Mucosa of descending colon (tissue), 3 donors: Measurements from ENCODE around the gene SMPD1. TPM values are rescaled to one million over a fixed set of nuclear protein-coding genes. Genes with fewer than 3 reads are reported as not detected.

Experiments used
- ATAC-seq: fragments of 200-7000 bp; cut with Tn5 transposase; one replicate; pipeline ENCODE4 v1.9.1; 2020; ENCODE audit warnings: mild to moderate bottlenecking, moderate library complexity
- DNase-seq, 3 donors: peaks; one replicate each; pipeline ENCODE4 v3.0.0-alpha.2; 2020
- H3K36me3 ChIP-seq: fragments of 200-600 bp; one replicate; pipeline ENCODE4 v1.8.0; 2021; ENCODE audit warnings: low read depth, mild to moderate bottlenecking
- H3K4me1 ChIP-seq: fragments of 200-600 bp; one replicate; pipeline ENCODE4 v1.8.0; 2021; ENCODE audit warnings: low read depth, mild to moderate bottlenecking
- H3K4me3 ChIP-seq: fragments of 200-600 bp; one replicate; pipeline ENCODE4 v1.8.0; 2021; ENCODE audit warnings: mild to moderate bottlenecking
- H3K9me3 ChIP-seq: fragments of 200-600 bp; one replicate; pipeline ENCODE4 v1.8.0; 2021; ENCODE audit warnings: mild to moderate bottlenecking
- intact Hi-C, 2 donors: fragments of 100-400 bp; cut with DNase I in 1 of 2; cut with micrococcal nuclease in 1 of 2; formaldehyde crosslinking; loops; one replicate each; pipeline versions ENCODE4 v1.11.0 to v1.11.1; 2022; cut with DNase I, micrococcal nuclease
- total RNA-seq, 3 donors: library from RNA; stranded (reverse); fragmentation: NEBNext Ultra II Directional in 2 of 3; extraction: Animal tissue kit (Norgen Biotek cat#: 25700) in 2 of 3; gene quantifications; one replicate each; pipeline versions ENCODE4 v1.2.1 to v1.2.4, GENCODE V29; 2021 to 2023
- TF ChIP-seq, protein P1 (sequence below): fragments of 200-600 bp; IDR thresholded peaks from one replicate; pipeline ENCODE4 v1.8.0; 2022; ENCODE audit warnings: antibody characterized with exemption, mild to moderate bottlenecking
- donor health status: DM: no; HTN: no; CAD: no; lungs with moderate emphysema.
- donor health status: DM: no; HTN: no; CAD: no.
- donor health status: DM: no; HTN: yes; CAD: no.

SMPD1 gene
- total RNA-seq, 3 donors from 2014 or later: 45.3 to 86.6 (median 62.0) TPM

DNA sequence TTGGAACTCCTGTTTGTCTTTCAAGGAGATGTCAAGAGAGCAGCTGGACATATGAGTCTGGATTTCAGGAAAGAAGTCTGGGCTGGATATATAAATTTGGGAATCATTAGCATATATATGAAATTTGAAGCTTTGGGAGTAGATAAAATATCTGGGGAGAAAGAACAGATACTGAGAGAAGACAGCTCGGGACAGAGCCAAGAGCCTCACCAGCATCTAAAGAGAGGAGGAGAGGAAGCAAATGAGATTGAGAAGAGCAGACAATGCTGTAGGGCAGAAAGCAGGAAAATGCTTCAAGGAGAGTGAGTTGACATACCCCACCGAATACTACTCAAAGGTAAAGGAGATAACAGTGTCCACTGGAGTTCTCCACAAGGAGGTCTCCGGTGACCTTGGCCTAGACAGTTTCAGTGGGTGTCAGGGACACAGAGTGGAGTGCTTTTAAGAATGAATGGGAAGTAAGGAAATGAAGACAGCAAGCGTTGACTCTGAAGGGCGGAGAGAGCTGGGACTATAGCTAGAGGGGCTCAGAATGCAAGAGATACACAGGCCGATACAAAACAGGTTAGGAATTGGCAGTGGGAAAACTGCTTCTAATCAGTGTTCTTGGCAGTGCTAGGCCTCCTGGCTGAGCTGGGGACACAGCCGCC is 27.8 kb downstream of the SMPD1 start:
- Histone ChIP-seq H3K9me3 (no peaks in the 10 kb centered on the region), H3K36me3 (no peaks in the 10 kb centered on the region), H3K4me3 (no peak overlapping the region), H3K4me1 (no peaks in the 10 kb centered on the region)
- DNase-seq (no peak), ATAC-seq (no peak)
- TF ChIP-seq, protein P1, sequence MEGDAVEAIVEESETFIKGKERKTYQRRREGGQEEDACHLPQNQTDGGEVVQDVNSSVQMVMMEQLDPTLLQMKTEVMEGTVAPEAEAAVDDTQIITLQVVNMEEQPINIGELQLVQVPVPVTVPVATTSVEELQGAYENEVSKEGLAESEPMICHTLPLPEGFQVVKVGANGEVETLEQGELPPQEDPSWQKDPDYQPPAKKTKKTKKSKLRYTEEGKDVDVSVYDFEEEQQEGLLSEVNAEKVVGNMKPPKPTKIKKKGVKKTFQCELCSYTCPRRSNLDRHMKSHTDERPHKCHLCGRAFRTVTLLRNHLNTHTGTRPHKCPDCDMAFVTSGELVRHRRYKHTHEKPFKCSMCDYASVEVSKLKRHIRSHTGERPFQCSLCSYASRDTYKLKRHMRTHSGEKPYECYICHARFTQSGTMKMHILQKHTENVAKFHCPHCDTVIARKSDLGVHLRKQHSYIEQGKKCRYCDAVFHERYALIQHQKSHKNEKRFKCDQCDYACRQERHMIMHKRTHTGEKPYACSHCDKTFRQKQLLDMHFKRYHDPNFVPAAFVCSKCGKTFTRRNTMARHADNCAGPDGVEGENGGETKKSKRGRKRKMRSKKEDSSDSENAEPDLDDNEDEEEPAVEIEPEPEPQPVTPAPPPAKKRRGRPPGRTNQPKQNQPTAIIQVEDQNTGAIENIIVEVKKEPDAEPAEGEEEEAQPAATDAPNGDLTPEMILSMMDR: no peak
- intact Hi-C loops: no loop called here

DNA sequence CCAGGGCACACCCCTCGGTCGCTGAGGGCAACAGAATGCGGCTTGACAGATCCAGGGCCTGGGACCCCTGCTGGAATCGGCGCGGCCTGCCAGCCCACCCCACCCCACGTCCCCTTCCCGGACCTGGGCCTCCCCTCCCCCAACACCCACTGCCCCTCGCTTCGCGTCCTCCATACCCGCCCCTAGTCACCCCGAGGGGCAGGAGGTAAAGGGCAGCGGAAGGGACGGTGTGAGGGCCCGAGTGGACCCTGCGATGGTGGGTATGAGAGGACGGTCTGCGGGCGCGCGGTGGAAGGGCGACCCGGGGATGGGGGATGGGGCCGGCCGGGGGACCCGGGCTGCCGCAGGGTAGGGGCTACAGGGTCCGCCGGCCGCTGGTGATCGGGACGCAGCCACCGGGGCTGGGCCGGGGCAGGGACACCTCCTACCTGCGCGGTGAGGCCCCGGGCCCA is 28.3 kb downstream of the SMPD1 start:
- Histone ChIP-seq H3K4me3 (peak overlapping the region; percentile 67), H3K9me3 (no peaks in the 10 kb centered on the region), H3K4me1 (no peaks in the 10 kb centered on the region), H3K36me3 (no peaks in the 10 kb centered on the region)
- DNase-seq (peak in 2 of 3 donors; percentile 27 to 49), ATAC-seq (peak; percentile 42)
- TF ChIP-seq, protein P1: no peak
- intact Hi-C loops: no loop called here

DNA sequence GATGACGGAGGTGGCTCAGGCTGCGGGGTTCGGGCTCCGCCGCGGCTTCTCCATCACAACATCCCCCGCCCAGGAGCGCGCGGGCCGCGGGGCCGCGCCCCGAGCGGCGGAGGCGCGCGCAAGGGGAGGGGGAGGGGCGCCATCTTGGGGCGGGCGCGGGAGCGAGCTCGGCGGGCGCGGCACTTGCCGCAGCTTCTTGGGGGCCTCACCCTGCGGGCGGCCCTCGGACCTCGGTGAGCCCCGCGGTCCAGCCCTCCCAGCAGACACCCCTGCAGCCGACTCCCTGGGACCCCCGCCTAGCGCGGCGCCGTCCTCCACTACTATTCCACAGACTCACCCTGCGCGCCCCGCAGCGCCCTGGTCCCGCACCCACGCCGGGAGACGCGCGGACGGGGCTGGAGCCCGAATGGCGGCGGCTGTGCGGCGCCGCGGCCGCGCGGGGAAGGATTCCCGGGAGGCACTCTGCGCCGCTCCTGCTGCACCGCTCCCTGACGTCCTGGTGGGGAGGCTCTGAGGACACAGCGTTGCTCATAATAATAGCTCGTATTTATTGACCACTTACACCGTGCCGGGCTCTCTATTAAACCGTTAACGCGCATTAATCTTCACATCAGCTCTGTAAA is 28.8 kb downstream of the SMPD1 start, which contains the start of gene APBB1:
APBB1 (minus strand) TSS at position 86 of the 623 bp plus-strand sequence. CDS start 7,747 bp downstream, outside the sequence.
- ATAC-seq (peak; percentile 96), DNase-seq (peak in 2 of 3 donors; percentile 78 to 81)
- peak within 1 kb of the TSS; percentile 67 for H3K4me3 ChIP-seq
- no peaks in the 10 kb centered on the region for H3K9me3 ChIP-seq
- H3K4me1 ChIP-seq: no peaks in the 10 kb centered on the region
- TF ChIP-seq, protein P1: no peak
- H3K36me3 ChIP-seq: no peaks in the 10 kb centered on the region
- intact Hi-C loops: no loop called here

DNA sequence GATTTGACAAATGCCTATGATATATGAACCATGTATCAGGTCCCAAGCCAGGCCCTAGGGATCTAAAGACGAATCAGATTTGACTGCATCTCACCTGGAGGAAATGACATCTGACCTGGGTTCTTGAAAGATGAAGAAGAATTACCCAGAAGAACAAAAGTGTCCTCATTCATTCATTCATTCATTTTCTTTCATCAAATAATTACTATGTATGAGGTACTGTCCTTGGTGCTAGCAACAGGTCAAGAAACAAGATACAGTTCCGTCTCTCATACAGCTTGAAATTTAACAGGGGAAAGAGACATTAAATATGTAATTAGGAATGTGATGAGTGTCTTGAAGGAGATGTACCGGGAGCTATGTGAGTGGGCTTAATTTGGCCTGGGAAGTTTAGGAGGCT is 30.4 kb downstream of the SMPD1 start:
- DNase-seq: no peak
- H3K4me1 ChIP-seq: no peaks in the 10 kb centered on the region
- no peaks in the 10 kb centered on the region for H3K9me3 ChIP-seq
- H3K36me3 ChIP-seq: no peaks in the 10 kb centered on the region
- TF ChIP-seq, protein P1: no peak
- no peak overlapping the region for H3K4me3 ChIP-seq
- ATAC-seq: no peak
- intact Hi-C loops: no loop called here

DNA sequence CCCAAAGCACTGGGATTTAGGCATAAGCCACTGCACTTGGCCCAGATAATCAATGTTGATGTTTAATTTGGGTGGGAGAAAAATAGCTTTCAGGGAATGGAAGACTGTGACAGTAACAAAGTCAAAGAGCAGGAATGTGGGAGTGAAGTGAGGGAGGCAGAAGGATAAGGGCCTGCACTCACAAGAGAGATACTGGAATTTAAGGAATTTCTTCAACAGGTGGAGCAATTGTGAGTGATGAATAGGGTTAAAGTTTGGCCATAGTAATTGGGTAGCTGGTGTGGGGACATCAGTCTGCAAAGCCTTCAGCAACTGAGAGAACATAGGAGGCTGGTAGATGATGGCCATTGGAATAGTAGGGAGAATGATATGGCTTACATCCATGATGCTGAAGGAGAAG is 37.2 kb downstream of the SMPD1 start:
- H3K4me3 ChIP-seq: no peak overlapping the region
- H3K36me3 ChIP-seq: no peaks in the 10 kb centered on the region
- DNase-seq: no peak
- H3K4me1 ChIP-seq: no peaks in the 10 kb centered on the region
- TF ChIP-seq, protein P1: no peak
- no peak for ATAC-seq
- intact Hi-C loops: no loop called here
- no peaks in the 10 kb centered on the region for H3K9me3 ChIP-seq
